ENCODE data around the gene TCAP. TPM values are rescaled to one million over a fixed set of nuclear protein-coding genes. Genes with fewer than 3 reads are reported as not detected.

Gene TCAP
- total RNA-seq, 2 experiments from 2014 or later: 0.82 to 0.95 TPM

GRCh38 chr17:39622380-39623006 lies 42.7 kb upstream of the TCAP start:
- intact Hi-C loops (cut with DNase I, micrococcal nuclease): loop anchor here (1.0 to 10.0 kb wide), 13 partner anchors 15 to 418 kb away; partner anchors contain the start of genes IKZF3 (in 2 of the 2), PSMD3 (in 2 of the 2), STARD3 (in 2 of the 2) and MIEN1 (in 1 of the 2)
- Mint-ChIP-seq H3K36me3 (ENCODE audit: low read depth) (no peaks in the 10 kb centered on the region), H3K27me3 (peaks cover 20% of the 10 kb centered on the region), H3K27ac (peak overlapping the region; percentile 91), H3K4me3 (peak overlapping the region; percentile 62), H3K4me1 (peaks cover 27% of the 10 kb centered on the region), H3K9me3 (ENCODE audit: low read depth) (no peaks in the 10 kb centered on the region)
- POLR2A ChIA-PET: interaction anchor here (0.6 to 1.5 kb wide), 2 partner anchors 241 to 283 kb away, joined by 4 to 5 read pairs; partner anchors contain the start of gene IKZF3
- peak; percentile 80 for DNase-seq
- CTCF ChIA-PET: interaction anchor here (0.6 to 10.2 kb wide), 50 partner anchors 8 to 531 kb away, joined by 3 to 181 read pairs (median 5); partner anchors contain the start of genes MIEN1, NEUROD2, PNMT and PSMD3
- peak; percentile 86 for ATAC-seq

DNA sequence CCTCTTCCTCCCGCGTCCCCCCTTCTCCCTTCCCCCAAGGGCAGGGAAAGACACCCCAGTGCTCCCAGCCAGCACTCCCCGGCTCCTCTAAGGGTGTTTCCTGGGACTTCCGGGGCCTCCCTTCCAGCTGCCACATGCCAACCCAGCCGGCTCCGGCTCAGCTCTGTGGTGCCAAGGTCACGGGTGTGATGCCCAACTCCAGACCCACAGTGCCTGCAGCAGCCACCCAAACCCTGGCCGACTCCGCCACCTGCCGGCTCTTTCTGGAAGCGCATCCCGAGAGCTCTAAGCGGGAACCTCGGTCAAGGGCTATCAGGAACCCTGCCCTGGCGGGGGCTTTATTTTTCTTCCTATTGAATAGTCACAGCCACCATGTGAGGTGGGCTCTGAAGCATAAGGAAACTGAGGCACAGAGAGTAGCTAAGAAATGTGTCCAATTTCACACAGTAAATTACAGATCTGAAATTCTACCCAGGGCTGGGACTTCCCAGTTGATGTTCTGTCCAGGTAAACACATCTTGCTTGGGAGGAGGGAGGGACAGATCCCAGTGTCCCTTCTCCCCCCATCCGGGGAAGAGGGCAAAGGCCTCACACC lies 41.7 kb upstream of the TCAP start:
- ATAC-seq (peak; percentile 47), DNase-seq (peak; percentile 93)
- H3K9me3 Mint-ChIP-seq (ENCODE audit: low read depth): no peaks in the 10 kb centered on the region
- peaks cover 27% of the 10 kb centered on the region for H3K4me1 Mint-ChIP-seq
- H3K4me3 Mint-ChIP-seq: peak overlapping the region; percentile 8
- no peaks in the 10 kb centered on the region for H3K36me3 Mint-ChIP-seq (ENCODE audit: low read depth)
- H3K27ac Mint-ChIP-seq: no peak overlapping the region
- ChIA-PET POLR2A (interaction anchor here (0.7 to 1.5 kb wide), 3 partner anchors 31 to 240 kb away, joined by 3 to 5 read pairs (median 3); partner anchors contain the start of gene IKZF3), CTCF (interaction anchor here (0.6 to 10.2 kb wide), 44 partner anchors 9 to 418 kb away, joined by 3 to 181 read pairs (median 4); partner anchors contain the start of genes MIEN1, PNMT and STARD3)
- intact Hi-C loops (cut with DNase I, micrococcal nuclease): loop anchor here (1.0 to 10.0 kb wide), 5 partner anchors 75 to 419 kb away; partner anchors contain the start of genes IKZF3 (in 1 of the 2) and RPL19 (in 1 of the 2)
- peaks cover 27% of the 10 kb centered on the region for H3K27me3 Mint-ChIP-seq

GRCh38 chr17:39624313-39624712 lies 40.8 kb upstream of the TCAP start:
- no peak for ATAC-seq
- intact Hi-C loops (cut with DNase I, micrococcal nuclease): loop anchor here (5.0 to 10.0 kb wide), 3 partner anchors 238 to 420 kb away; partner anchors contain the start of genes IKZF3 (in 1 of the 2) and RPL19 (in 1 of the 2)
- no peaks in the 10 kb centered on the region for H3K36me3 Mint-ChIP-seq (ENCODE audit: low read depth)
- POLR2A ChIA-PET: no interaction called here
- no peak for DNase-seq
- CTCF ChIA-PET: interaction anchor here (0.9 to 10.2 kb wide), 13 partner anchors 9 to 419 kb away, joined by 3 to 181 read pairs (median 4); partner anchors contain the start of gene STARD3
- no peak overlapping the region for H3K4me3 Mint-ChIP-seq
- peaks cover 27% of the 10 kb centered on the region for H3K4me1 Mint-ChIP-seq
- no peaks in the 10 kb centered on the region for H3K9me3 Mint-ChIP-seq (ENCODE audit: low read depth)
- no peak overlapping the region for H3K27ac Mint-ChIP-seq
- H3K27me3 Mint-ChIP-seq: peaks cover 30% of the 10 kb centered on the region

GRCh38 chr17:39625198-39625785 lies 39.9 kb upstream of the TCAP start:
- intact Hi-C loops (cut with DNase I, micrococcal nuclease): loop anchor here in 1 of 2 experiments (10.0 kb wide), 1 partner anchor 420 kb away; the partner anchor contains the start of gene RPL19
- Mint-ChIP-seq H3K9me3 (ENCODE audit: low read depth) (no peaks in the 10 kb centered on the region), H3K4me3 (no peak overlapping the region), H3K36me3 (ENCODE audit: low read depth) (no peaks in the 10 kb centered on the region), H3K4me1 (peaks cover 27% of the 10 kb centered on the region), H3K27me3 (peaks cover 31% of the 10 kb centered on the region), H3K27ac (no peak overlapping the region)
- CTCF ChIA-PET: interaction anchor here (0.6 to 10.2 kb wide), 15 partner anchors 10 to 470 kb away, joined by 3 to 181 read pairs (median 4); partner anchors contain the start of genes PGAP3 and STARD3
- ATAC-seq (no peak), DNase-seq (no peak)
- POLR2A ChIA-PET: interaction anchor here (0.6 kb wide), 1 partner anchor 49 kb away, joined by 3 read pairs; no protein-coding TSS in a partner anchor

GRCh38 chr17:39626171-39627046 lies 38.7 kb upstream of the TCAP start, which contains the start of gene PPP1R1B:
Gene PPP1R1B (plus strand): TSS chr17:39626952. CDS start chr17:39627393, 441 bp downstream.
- Mint-ChIP-seq H3K4me3 (peak within 1 kb of the TSS; percentile 50), H3K4me1 (peaks cover 32% of the 10 kb centered on the region), H3K27ac (no peak within 1 kb of the TSS), H3K9me3 (ENCODE audit: low read depth) (no peaks in the 10 kb centered on the region), H3K27me3 (peaks cover 35% of the 10 kb centered on the region), H3K36me3 (ENCODE audit: low read depth) (no peaks in the 10 kb centered on the region)
- ChIA-PET CTCF (interaction anchor here (0.5 to 10.2 kb wide), 7 partner anchors 9 to 468 kb away, joined by 3 to 181 read pairs (median 3); partner anchors contain the start of genes PGAP3 and STARD3), POLR2A (no interaction called here)
- intact Hi-C loops (cut with DNase I, micrococcal nuclease): loop anchor here in 1 of 2 experiments (10.0 kb wide), 1 partner anchor 422 kb away; the partner anchor contains the start of gene RPL19
- ATAC-seq: peak; percentile 5
- DNase-seq: peak; percentile 57

DNA sequence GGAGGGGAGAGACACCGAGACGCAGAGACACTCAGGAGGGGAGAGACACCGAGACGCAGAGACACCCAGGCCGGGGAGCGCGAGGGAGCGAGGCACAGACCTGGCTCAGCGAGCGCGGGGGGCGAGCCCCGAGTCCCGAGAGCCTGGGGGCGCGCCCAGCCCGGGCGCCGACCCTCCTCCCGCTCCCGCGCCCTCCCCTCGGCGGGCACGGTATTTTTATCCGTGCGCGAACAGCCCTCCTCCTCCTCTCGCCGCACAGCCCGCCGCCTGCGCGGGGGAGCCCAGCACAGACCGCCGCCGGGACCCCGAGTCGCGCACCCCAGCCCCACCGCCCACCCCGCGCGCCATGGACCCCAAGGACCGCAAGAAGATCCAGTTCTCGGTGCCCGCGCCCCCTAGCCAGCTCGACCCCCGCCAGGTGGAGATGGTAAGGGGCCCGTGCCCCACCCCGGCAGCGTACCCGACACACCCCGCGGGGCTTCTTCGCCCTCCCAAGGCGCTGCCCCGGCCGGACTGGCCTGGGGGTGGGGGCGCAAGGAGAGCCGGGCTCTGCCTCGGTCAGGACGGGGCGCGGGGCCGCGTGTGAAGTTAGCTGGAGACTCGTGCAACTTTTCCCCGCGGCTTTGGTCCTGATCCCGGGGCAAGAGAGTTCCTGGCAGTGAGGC lies 38.0 kb upstream of the TCAP start:
- intact Hi-C loops (cut with DNase I, micrococcal nuclease): loop anchor here in 1 of 2 experiments (10.0 kb wide), 1 partner anchor 422 kb away; the partner anchor contains the start of gene RPL19
- Mint-ChIP-seq H3K27ac (no peak overlapping the region), H3K4me1 (peaks cover 32% of the 10 kb centered on the region), H3K36me3 (ENCODE audit: low read depth) (no peaks in the 10 kb centered on the region), H3K4me3 (peak overlapping the region; percentile 50), H3K27me3 (peaks cover 36% of the 10 kb centered on the region), H3K9me3 (ENCODE audit: low read depth) (no peaks in the 10 kb centered on the region)
- ChIA-PET POLR2A (no interaction called here), CTCF (interaction anchor here (0.5 to 1.2 kb wide), 5 partner anchors 8 to 418 kb away, joined by 3 to 4 read pairs (median 3); no protein-coding TSS in a partner anchor)
- ATAC-seq (no peak), DNase-seq (no peak)

DNA sequence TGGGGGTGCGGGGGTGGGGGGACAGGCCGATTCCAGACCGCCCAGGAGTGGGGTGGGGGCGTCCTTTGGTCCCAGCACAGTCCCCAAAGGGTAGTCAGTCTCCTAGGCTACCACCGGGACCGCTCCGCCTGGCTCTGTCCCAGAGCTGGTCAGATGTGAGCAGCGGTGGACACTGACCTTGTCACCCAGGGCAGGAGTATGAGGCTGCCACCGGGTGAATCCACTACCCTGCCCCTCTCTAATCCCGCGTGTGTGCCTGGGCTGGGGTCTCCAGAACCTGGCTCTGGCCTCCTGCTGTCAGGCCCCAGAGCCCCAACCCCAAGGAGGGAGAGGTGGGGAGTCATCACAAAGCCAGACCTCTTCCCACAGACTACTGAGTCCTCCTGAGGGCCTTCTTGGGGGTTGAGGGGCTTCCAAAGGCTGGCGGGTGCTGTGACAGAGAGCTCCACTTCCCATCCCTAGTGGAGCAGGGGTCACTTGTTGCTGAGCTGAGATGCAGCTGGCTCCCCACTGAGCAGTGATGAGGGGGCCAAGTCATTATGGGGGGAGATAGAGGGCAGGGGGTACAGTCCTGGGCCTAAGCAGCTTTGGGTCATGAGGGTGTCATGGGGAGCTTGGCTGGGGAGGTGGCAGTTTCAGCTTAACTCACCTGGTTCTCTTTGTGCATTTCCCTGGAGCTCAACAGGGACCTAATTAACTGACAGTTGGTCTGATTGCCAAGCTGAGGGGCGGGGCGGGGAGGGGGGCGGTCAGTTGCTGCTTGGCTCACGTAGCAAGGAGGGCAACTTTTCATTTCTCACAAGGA lies 37.2 kb upstream of the TCAP start:
- DNase-seq: no peak
- ATAC-seq: no peak
- H3K4me3 Mint-ChIP-seq: no peak overlapping the region
- H3K27me3 Mint-ChIP-seq: peaks cover 36% of the 10 kb centered on the region
- intact Hi-C loops (cut with DNase I, micrococcal nuclease): loop anchor here in 1 of 2 experiments (10.0 kb wide), 1 partner anchor 423 kb away; the partner anchor contains the start of gene RPL19
- ChIA-PET POLR2A (no interaction called here), CTCF (interaction anchor here (0.6 to 1.4 kb wide), 8 partner anchors 9 to 374 kb away, joined by 3 to 5 read pairs (median 4); no protein-coding TSS in a partner anchor)
- no peak overlapping the region for H3K27ac Mint-ChIP-seq
- no peaks in the 10 kb centered on the region for H3K9me3 Mint-ChIP-seq (ENCODE audit: low read depth)
- H3K4me1 Mint-ChIP-seq: peaks cover 26% of the 10 kb centered on the region
- H3K36me3 Mint-ChIP-seq (ENCODE audit: low read depth): no peaks in the 10 kb centered on the region

DNA sequence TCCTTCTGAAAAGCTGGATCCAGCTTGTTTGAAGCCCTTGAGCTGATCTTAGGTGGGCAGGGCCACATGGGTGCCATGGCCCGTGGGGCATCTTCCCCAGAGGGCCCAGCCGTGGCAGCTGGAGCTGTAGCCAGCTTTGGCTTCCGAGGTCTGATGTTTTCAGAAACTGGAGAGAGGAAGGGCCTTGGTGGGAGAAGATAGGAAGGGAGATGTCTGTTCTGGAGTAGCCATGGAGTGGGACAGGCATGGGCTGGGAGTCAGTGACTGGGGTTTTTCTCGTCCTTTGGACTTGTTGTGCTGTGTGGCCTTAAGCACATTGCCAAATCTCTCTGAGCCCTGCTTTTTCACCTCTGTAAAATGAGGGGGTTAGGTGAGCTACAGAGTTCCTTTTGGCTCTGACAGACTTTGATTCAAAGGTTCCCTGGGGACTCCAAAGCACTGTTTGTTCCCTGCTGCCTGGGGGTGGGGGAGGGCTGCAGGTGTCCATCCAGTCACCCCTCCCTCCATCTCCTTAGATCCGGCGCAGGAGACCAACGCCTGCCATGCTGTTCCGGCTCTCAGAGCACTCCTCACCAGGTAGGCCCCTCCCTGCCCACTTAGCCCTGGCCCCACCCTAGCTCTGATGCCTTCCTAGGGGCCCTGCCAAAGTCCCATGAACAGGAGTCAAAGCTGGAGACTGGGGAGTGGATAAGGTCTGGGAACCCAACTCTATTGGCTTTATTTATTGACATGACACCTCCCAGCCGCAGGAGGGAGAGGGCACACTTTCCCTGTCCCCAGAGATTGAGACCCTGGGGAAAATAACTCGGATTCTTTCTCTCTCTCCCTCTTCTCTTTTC lies 36.3 kb upstream of the TCAP start:
- no peak overlapping the region for H3K27ac Mint-ChIP-seq
- DNase-seq (no peak), ATAC-seq (no peak)
- peaks cover 36% of the 10 kb centered on the region for H3K27me3 Mint-ChIP-seq
- H3K9me3 Mint-ChIP-seq (ENCODE audit: low read depth): no peaks in the 10 kb centered on the region
- peaks cover 19% of the 10 kb centered on the region for H3K4me1 Mint-ChIP-seq
- no peak overlapping the region for H3K4me3 Mint-ChIP-seq
- intact Hi-C loops (cut with DNase I, micrococcal nuclease): loop anchor here in 1 of 2 experiments (10.0 kb wide), 1 partner anchor 424 kb away; the partner anchor contains the start of gene RPL19
- ChIA-PET CTCF (interaction anchor here (0.7 to 1.4 kb wide), 7 partner anchors 10 to 374 kb away, joined by 3 to 5 read pairs (median 4); no protein-coding TSS in a partner anchor), POLR2A (no interaction called here)
- no peaks in the 10 kb centered on the region for H3K36me3 Mint-ChIP-seq (ENCODE audit: low read depth)

Measured in activated CD4-positive, alpha-beta T cell treated with anti-CD3 and anti-CD28 coated beads for 36 hours (primary cell).